Stomach (tissue), 9 donors: ENCODE data around the gene PSAT1. TPM values are rescaled to one million over a fixed set of nuclear protein-coding genes. Genes with fewer than 3 reads are reported as not detected.

ENCODE experiments used
- DNase-seq, 2 donors: peaks; one replicate each; pipeline versions ENCODE4 v3.0.0 to v3.0.0-alpha.2; 2013 to 2019
- H3K27ac ChIP-seq, 5 donors: fragments of 200-600 bp in 4 of 5; sonication (generic) in 4 of 5; one replicate each; pipeline ENCODE4 v1.5.1; 2013 to 2019; ENCODE audit warnings: mild to moderate bottlenecking in 1 of 5, moderate library complexity in 1 of 5
- H3K27me3 ChIP-seq, 3 donors: fragments of 200-600 bp; sonication (generic); one replicate each; pipeline ENCODE4 v1.5.1; 2017 to 2019; ENCODE audit warnings: mixed run types in 1 of 3
- H3K36me3 ChIP-seq, 4 donors: fragments of 200-600 bp; sonication (generic); 1 replicate in 3 of 4; 2 replicates in 1 of 4; pipeline ENCODE4 v1.5.1; 2016 to 2019
- H3K4me1 ChIP-seq, 4 donors: fragments of 200-600 bp; sonication (generic); one replicate each; pipeline ENCODE4 v1.5.1; 2016 to 2019
- H3K4me3 ChIP-seq, 4 donors: fragments of 200-600 bp; sonication (generic) in 3 of 4; one replicate each; pipeline ENCODE4 v1.5.1; 2016 to 2019; ENCODE audit warnings: mild to moderate bottlenecking in 1 of 4
- H3K9me3 ChIP-seq, 4 donors: fragments of 200-600 bp; sonication (generic); one replicate each; pipeline ENCODE4 v1.5.1; 2016 to 2019
- EP300 ChIP-seq: sonication (generic); formaldehyde crosslinking; IDR thresholded peaks from one replicate; pipeline ENCODE4 v1.6.1; 2017; ENCODE audit warnings: antibody characterized with exemption
- POLR2A ChIP-seq, 4 donors: fragments of 450-650 bp; IDR thresholded peaks; one replicate each; pipeline ENCODE4 v1.6.1; 2016; ENCODE audit warnings: antibody characterized with exemption in 4 of 4, control low read depth in 2 of 4, mild to moderate bottlenecking in 1 of 4, moderate library complexity in 1 of 4
- POLR2AphosphoS5 ChIP-seq, 3 donors: sonication (generic); formaldehyde crosslinking; IDR thresholded peaks; one replicate each; pipeline ENCODE4 v1.6.1; 2016; ENCODE audit warnings: antibody characterized with exemption in 3 of 3
- WGBS, 5 donors: extraction: QIAGEN DNeasy Blood & Tissue Kit in 3 of 5; methylation state at CpG; one replicate each; pipeline versions ENCODE4 v1.1.5 to v1.1.7; 2013 to 2018; 5-methylcytosine and 5-hydroxymethylcytosine counted together
- intact Hi-C: fragments of 100-400 bp; cut with DNase I; formaldehyde crosslinking; loops from one replicate; pipeline ENCODE4 v1.15.1; 2023; ENCODE audit warnings: low total_unique reads
- polyA plus RNA-seq, 3 donors: library from polyadenylated mRNA; stranded (reverse); fragments of 200-250 nt; gene quantifications; one replicate each; pipeline ENCODE4 v1.2.3, GENCODE V29; 2013
- total RNA-seq, 5 donors: library from RNA; depleted of rRNA; stranded (reverse); fragments of >200 nt; gene quantifications; one replicate each; pipeline versions ENCODE4 v1.1.0 to v1.2.3, GENCODE V29; 2014 to 2016
- TF ChIP-seq, protein P1 (sequence below), 7 experiments: fragments of 450-650 bp in 4 of 7; fragments of 200-600 bp in 3 of 7; sonication (generic) in 3 of 7; IDR thresholded peaks; one replicate each; pipeline ENCODE4 v1.5.1; 2016 to 2019; ENCODE audit warnings: antibody characterized with exemption in 7 of 7, control low read depth in 2 of 7, mild to moderate bottlenecking in 1 of 7
- donor health status: healthy with polysubstance abuse.
- donor health status: Bipolar disorder and iron deficiency.
- donor health status: healthy.

PSAT1 gene
- total and polyA plus RNA-seq, 8 donors = 0.45 to 21.8 (median 10.6) TPM

- H3K9me3 ChIP-seq = no peaks in the 10 kb centered on the region
- intact Hi-C loops = no loop called here
- peaks cover 0 to 24% (median 14%) of the 10 kb centered on the region in 4 donors for H3K36me3 ChIP-seq
- no peaks in the 10 kb centered on the region for H3K4me1 ChIP-seq
- no peaks in the 10 kb centered on the region for H3K27me3 ChIP-seq
- H3K27ac ChIP-seq = no peak overlapping the region
- 88 to 100% (median 96%) methylated on average over 2 of the region's 2 CpGs for WGBS, 5 donors
- TF ChIP-seq, protein P1, sequence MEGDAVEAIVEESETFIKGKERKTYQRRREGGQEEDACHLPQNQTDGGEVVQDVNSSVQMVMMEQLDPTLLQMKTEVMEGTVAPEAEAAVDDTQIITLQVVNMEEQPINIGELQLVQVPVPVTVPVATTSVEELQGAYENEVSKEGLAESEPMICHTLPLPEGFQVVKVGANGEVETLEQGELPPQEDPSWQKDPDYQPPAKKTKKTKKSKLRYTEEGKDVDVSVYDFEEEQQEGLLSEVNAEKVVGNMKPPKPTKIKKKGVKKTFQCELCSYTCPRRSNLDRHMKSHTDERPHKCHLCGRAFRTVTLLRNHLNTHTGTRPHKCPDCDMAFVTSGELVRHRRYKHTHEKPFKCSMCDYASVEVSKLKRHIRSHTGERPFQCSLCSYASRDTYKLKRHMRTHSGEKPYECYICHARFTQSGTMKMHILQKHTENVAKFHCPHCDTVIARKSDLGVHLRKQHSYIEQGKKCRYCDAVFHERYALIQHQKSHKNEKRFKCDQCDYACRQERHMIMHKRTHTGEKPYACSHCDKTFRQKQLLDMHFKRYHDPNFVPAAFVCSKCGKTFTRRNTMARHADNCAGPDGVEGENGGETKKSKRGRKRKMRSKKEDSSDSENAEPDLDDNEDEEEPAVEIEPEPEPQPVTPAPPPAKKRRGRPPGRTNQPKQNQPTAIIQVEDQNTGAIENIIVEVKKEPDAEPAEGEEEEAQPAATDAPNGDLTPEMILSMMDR (IDR thresholded peaks at IDR 0.05) = no peak
- TF ChIP-seq EP300 = no peak
- no peak for TF ChIP-seq POLR2AphosphoS5 (IDR thresholded peaks at IDR 0.05)
- TF ChIP-seq POLR2A (IDR thresholded peaks at IDR 0.05) = no peak
- DNase-seq = no peak
- H3K4me3 ChIP-seq = no peak overlapping the region
Measured at GRCh38 chr9:78326564-78326963, 29.6 kb downstream of the PSAT1 start.

DNA sequence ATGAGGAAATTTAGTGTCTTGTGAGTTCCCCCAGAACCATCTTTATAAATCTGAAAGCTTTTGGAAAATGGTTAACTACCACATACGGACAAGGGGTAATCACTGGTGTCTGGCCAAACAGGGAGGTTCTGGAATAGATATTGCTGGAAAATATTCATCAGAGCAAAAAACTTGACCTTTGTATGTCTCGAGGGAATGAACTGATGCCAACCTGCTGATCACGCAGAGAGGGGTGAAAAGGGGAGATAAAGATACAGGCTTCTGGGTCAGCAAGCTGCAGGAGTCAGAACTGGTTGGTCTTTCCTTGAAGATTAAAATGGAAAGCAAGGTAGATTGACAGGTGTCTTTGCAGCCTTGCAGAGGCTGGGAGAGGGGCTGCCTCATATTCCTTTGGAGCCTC lies 35.5 kb downstream of the PSAT1 start:
- no peaks in the 10 kb centered on the region for H3K27me3 ChIP-seq
- intact Hi-C loops = no loop called here
- 82 to 88% (median 85%) methylated on average over 3 of the region's 3 CpGs for WGBS, 5 donors
- no peak for DNase-seq
- H3K27ac ChIP-seq = no peak overlapping the region
- no peak overlapping the region for H3K4me3 ChIP-seq
- H3K9me3 ChIP-seq = peaks cover 0 to 9% (median 0%) of the 10 kb centered on the region in 4 donors
- TF ChIP-seq POLR2AphosphoS5 (IDR thresholded peaks at IDR 0.05) (no peak), EP300 (no peak), POLR2A (IDR thresholded peaks at IDR 0.05) (no peak)
- TF ChIP-seq, protein P1 (IDR thresholded peaks at IDR 0.05) = no peak
- H3K4me1 ChIP-seq = no peaks in the 10 kb centered on the region
- peaks cover 0 to 21% (median 14%) of the 10 kb centered on the region in 4 donors for H3K36me3 ChIP-seq

DNA sequence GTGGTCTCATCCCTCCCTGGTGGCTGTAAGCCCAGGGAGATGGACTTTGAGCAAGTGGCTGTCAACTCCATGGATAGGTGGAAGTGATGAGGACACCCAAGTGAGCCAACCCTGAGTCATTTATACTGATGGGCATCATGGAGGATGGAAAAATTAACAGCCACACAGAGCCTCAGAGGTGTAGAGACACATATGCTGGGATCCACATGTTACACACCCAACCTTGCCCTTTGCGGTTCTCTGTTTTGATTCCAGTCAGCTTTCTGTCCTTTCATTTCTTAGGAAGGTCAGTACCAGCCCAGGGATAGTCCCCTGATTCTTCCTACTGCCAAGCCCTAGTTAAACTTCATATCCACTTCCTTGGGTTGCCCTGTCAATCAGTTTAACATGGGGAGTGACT lies 51.9 kb downstream of the PSAT1 start:
- intact Hi-C loops = no loop called here
- TF ChIP-seq POLR2A (IDR thresholded peaks at IDR 0.05) (no peak), EP300 (no peak), POLR2AphosphoS5 (IDR thresholded peaks at IDR 0.05) (no peak)
- TF ChIP-seq, protein P1 (IDR thresholded peaks at IDR 0.05) = no peak
- Histone ChIP-seq H3K4me3 (no peak overlapping the region), H3K27me3 (no peaks in the 10 kb centered on the region), H3K27ac (no peak overlapping the region), H3K9me3 (no peaks in the 10 kb centered on the region), H3K4me1 (no peaks in the 10 kb centered on the region), H3K36me3 (no peaks in the 10 kb centered on the region)
- DNase-seq = no peak
- WGBS, 5 donors = 97 to 100% (median 100%) methylated on average over 1 of the region's 1 CpG

DNA sequence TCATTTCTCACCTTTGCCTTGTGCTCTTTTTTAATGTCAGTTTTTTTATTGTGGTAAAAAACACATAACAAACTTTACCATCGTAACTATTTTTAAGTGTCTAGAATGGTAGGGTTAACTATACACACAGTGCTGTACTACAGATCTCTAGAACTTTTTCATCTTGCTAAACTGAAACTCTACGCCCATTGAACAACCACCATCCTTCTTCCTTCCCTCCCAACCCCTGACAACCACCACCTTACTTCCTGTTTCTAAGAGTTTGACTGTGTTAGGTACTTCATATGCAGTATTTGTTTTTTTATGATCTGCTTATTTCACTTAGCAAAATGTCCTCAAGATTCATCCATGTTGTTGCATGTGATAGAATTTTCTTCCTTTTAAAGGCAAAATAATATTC lies 54.9 kb downstream of the PSAT1 start:
- 67 to 83% (median 76%) methylated on average over 2 of the region's 2 CpGs for WGBS, 5 donors

More for the DNA sequence above, 54.9 kb downstream of the PSAT1 start:
- H3K4me1 ChIP-seq = no peaks in the 10 kb centered on the region
- DNase-seq = peak in 1 of 2 donors; percentile 17
- no peaks in the 10 kb centered on the region for H3K9me3 ChIP-seq
- no peak overlapping the region for H3K4me3 ChIP-seq
- no peaks in the 10 kb centered on the region for H3K36me3 ChIP-seq
- TF ChIP-seq, protein P1 (IDR thresholded peaks at IDR 0.05) = no peak
- TF ChIP-seq EP300 (no peak), POLR2AphosphoS5 (IDR thresholded peaks at IDR 0.05) (no peak), POLR2A (IDR thresholded peaks at IDR 0.05) (no peak)
- H3K27ac ChIP-seq = no peak overlapping the region
- intact Hi-C loops = no loop called here
- no peaks in the 10 kb centered on the region for H3K27me3 ChIP-seq
